Mesodermal cell (in vitro differentiated cells): ENCODE results near the gene POFUT2.

Experiments used
- H3K27ac ChIP-seq: 2 replicates; pipeline ENCODE4 v1.7.0; 2013; ENCODE audit warnings: mild to moderate bottlenecking, low read depth, low read length, moderate library complexity; ENCODE audit not compliant: severe bottlenecking
- H3K36me3 ChIP-seq: 2 replicates; pipeline ENCODE4 v1.7.1; 2013; ENCODE audit warnings: mild to moderate bottlenecking, low read length, moderate library complexity; ENCODE audit not compliant: control insufficient read depth, insufficient read depth
- H3K4me1 ChIP-seq: one replicate; pipeline ENCODE4 v1.7.1; 2013; ENCODE audit warnings: mild to moderate bottlenecking, low read length; ENCODE audit not compliant: insufficient read depth, control insufficient read depth, poor library complexity, severe bottlenecking
- H3K4me3 ChIP-seq: 2 replicates; pipeline ENCODE4 v1.7.0; 2013; ENCODE audit warnings: low read length, control low read depth, mild to moderate bottlenecking; ENCODE audit not compliant: insufficient read depth, poor library complexity, severe bottlenecking; ENCODE audit errors: extremely low read depth
- H3K9me3 ChIP-seq: 2 replicates; pipeline ENCODE4 v1.7.1; 2013; ENCODE audit warnings: mild to moderate bottlenecking, low read length, moderate library complexity; ENCODE audit not compliant: control insufficient read depth
- WGBS, 2 experiments: methylation state at CpG; one replicate each; pipeline ENCODE4 v1.1.5; 2013; ENCODE audit warnings: missing lambda C conversion rate in 2 of 2; ENCODE audit not compliant: insufficient coverage in 2 of 2; 5-methylcytosine and 5-hydroxymethylcytosine counted together

Gene POFUT2

DNA sequence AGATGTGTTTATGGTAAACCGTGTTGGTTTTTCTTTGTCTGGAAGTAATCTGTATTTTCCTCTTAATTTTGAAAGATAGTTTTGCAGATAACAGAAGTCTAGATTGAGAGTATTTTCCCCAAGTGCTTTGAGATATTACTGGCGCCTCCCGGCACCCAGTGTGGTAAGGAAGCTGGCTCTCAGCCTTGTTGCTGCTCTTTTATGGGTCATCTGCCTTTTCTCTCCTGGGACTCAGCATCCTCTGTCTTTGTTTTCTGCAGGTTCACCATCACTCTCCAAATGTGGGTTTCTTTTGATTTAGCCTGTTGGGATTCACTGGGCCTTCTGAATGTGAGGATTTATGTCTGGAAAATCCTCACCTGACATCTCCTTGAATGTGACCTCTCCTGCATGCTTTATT lies 37.4 kb downstream of the POFUT2 start:
- WGBS, 2 experiments = 89 to 93% methylated on average over 2 to 3 of the region's 3 CpGs
- Histone ChIP-seq H3K9me3 (no peaks in the 10 kb centered on the region), H3K36me3 (no peaks in the 10 kb centered on the region), H3K4me3 (no peak overlapping the region), H3K4me1 (peaks cover 14% of the 10 kb centered on the region), H3K27ac (no peak overlapping the region)

GRCh38 chr21:45249626-45250025 lies 38.1 kb downstream of the POFUT2 start:
- Histone ChIP-seq H3K36me3 (no peaks in the 10 kb centered on the region), H3K4me3 (no peak overlapping the region), H3K4me1 (peaks cover 14% of the 10 kb centered on the region), H3K27ac (no peak overlapping the region), H3K9me3 (peaks cover 3% of the 10 kb centered on the region)
- 96 to 98% methylated on average over 5 to 6 of the region's 6 CpGs for WGBS, 2 experiments

DNA sequence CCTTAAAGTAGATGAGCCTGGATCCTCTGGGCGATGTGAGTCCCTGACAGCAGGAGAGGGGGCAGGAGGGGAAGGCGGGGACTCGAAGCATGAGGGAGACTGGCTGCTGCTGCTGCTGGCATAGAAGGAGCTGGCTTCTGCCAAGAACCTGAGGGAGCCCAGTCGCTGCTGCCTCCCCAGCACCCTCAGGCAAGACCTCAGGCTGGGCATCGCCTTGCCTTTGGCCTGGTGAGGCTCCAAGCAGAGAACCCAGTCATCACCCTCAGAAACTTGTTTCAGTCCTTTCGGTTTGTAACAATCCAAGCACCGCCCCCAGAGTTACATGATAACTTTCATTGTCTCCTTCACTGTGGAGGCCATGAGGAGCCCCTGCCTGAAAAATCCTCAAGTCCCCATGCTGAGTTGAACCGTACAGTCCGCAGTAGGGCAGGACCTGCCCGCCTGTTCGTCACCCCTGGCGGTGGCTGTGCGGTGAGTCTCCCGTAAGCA lies 38.8 kb downstream of the POFUT2 start:
- no peak overlapping the region for H3K27ac ChIP-seq
- peaks cover 10% of the 10 kb centered on the region for H3K9me3 ChIP-seq
- H3K4me1 ChIP-seq = peaks cover 14% of the 10 kb centered on the region
- 43 to 67% methylated on average over 6 to 10 of the region's 14 CpGs for WGBS, 2 experiments
- no peaks in the 10 kb centered on the region for H3K36me3 ChIP-seq
- no peak overlapping the region for H3K4me3 ChIP-seq

GRCh38 chr21:45248301-45248892 lies 39.3 kb downstream of the POFUT2 start:
- H3K9me3 ChIP-seq = peaks cover 15% of the 10 kb centered on the region
- H3K4me3 ChIP-seq = no peak overlapping the region
- H3K4me1 ChIP-seq = peaks cover 8% of the 10 kb centered on the region
- 50 to 65% methylated on average over 10 to 13 of the region's 13 CpGs for WGBS, 2 experiments
- no peaks in the 10 kb centered on the region for H3K36me3 ChIP-seq
- no peak overlapping the region for H3K27ac ChIP-seq

DNA sequence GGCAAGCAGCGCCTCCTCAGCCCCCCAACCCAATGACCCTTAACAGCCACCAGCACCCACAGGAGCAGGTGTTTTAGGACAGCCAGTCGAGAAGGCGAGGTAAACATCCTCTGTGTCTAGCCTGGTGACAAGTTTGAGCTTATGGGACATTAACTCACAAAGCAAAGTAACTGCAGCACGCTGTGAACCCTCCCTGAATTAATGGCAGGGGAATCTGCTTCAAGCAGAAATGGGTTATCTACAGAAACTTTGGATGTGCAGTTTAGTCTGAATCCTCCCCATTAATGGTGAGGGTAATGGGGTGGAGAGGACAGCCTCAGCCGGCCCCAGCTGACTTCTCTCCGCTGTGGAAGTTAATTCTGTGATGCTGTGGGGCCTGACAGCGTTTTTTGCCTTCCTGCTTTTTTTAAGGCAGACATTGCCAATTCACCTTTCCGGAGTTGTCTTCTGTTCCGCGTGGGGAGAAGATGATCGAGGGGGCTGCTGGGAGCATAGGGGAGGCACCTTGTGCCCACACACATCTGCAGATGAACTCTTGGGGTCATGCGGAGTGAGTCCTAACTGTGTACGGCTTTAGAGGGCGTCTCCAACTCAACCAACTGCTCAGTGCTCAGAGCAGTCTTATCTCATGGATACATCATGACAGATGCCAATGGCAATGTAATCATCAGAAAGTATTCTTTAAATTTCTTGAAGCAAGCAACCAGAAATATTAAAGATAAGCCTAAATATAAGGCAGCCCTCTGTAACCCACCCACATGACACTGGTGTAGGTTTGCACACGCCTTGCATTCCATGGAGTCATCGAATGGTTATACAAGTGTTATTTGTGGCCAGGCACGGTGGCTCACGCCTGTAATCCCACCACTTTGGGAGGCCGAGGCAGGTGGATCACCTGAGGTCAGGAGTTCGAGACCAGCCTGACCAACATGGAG lies 41.0 kb downstream of the POFUT2 start:
- 81 to 82% methylated on average over 10 to 12 of the region's 20 CpGs for WGBS, 2 experiments

GRCh38 chr21:45244799-45245340 lies 42.8 kb downstream of the POFUT2 start:
- H3K9me3 ChIP-seq = peaks cover 22% of the 10 kb centered on the region
- no peak overlapping the region for H3K4me3 ChIP-seq
- H3K27ac ChIP-seq = no peak overlapping the region
- H3K36me3 ChIP-seq = no peaks in the 10 kb centered on the region
- no peaks in the 10 kb centered on the region for H3K4me1 ChIP-seq
- 79 to 83% methylated on average over 7 to 8 of the region's 8 CpGs for WGBS, 2 experiments

More for the DNA sequence above, 41.0 kb downstream of the POFUT2 start:
- peaks cover 22% of the 10 kb centered on the region for H3K9me3 ChIP-seq
- H3K36me3 ChIP-seq = no peaks in the 10 kb centered on the region
- H3K4me3 ChIP-seq = no peak overlapping the region
- no peaks in the 10 kb centered on the region for H3K4me1 ChIP-seq
- no peak overlapping the region for H3K27ac ChIP-seq

DNA sequence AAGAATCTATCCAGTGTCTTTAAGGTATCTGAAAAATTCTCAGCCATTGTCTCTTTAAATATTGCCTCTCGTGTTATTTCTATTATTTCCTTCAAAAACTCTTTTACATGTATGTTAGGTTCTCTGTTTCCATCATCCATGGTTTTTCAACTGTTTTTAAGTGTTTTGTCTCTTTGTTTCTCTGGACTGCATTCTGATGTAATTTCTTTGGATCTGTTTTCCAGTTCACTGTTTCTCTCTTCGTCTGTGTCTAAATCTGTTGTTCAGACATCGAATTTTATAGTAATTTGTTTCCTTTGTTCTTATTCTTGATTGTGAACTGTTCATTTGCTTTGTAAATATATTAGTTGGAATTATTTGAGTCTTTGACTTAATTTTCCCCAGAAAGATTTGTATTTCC lies 44.1 kb downstream of the POFUT2 start:
- 38 to 60% methylated on average over 1 of the region's 3 CpGs for WGBS, 2 experiments
- H3K36me3 ChIP-seq = no peaks in the 10 kb centered on the region

DNA sequence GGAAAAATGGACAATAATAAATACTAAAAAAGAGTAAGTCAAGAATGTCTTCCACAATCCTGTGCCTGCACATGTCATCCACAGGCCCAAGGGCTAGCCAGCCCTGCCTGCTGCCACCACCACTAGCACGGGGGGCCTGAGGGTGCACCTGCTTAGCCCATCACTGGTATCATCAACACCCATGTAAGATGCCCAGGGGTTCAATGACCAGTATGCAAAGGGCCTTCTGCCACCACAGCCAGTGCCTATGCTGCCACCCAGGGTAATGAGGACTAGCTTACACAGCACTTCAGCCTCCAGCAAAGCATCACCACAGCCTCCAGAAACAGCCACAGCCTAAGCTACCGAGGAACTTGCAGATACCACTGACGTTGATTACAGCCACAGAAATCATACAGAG lies 46.3 kb downstream of the POFUT2 start:
- Histone ChIP-seq H3K9me3 (peaks cover 22% of the 10 kb centered on the region), H3K36me3 (no peaks in the 10 kb centered on the region), H3K4me1 (no peaks in the 10 kb centered on the region), H3K4me3 (no peak overlapping the region), H3K27ac (no peak overlapping the region)
- WGBS, 2 experiments = 83 to 91% methylated on average over 3 of the region's 3 CpGs

More for the DNA sequence above, 44.1 kb downstream of the POFUT2 start:
- H3K27ac ChIP-seq = no peak overlapping the region
- H3K4me1 ChIP-seq = no peaks in the 10 kb centered on the region
- peaks cover 22% of the 10 kb centered on the region for H3K9me3 ChIP-seq
- no peak overlapping the region for H3K4me3 ChIP-seq

GRCh38 chr21:45237401-45237800 lies 50.3 kb downstream of the POFUT2 start:
- peaks cover 3% of the 10 kb centered on the region for H3K9me3 ChIP-seq
- WGBS, 2 experiments = 91 to 92% methylated on average over 6 of the region's 7 CpGs

DNA sequence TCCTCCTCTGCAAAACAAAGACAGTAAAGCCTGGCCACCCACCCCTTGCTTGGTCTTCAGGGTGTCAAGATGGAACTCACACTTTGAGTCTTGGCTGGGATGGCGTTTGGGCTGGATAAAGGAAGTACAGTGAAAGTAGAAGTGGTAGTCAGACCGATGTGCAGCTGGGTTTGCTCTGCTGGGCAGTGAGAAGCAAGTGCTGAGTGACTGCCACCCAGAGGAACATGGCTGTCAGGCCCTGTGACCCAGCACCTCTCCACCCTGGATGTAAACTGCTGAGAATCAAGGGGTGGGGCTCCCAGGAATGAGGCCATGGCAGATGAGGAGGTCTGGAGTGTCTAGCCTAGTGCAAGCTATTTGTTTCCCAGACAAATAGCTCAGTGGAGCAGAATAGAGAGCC lies 51.2 kb downstream of the POFUT2 start:
- Histone ChIP-seq H3K9me3 (no peaks in the 10 kb centered on the region), H3K36me3 (no peaks in the 10 kb centered on the region), H3K4me3 (no peak overlapping the region), H3K4me1 (no peaks in the 10 kb centered on the region), H3K27ac (no peak overlapping the region)
- WGBS, 2 experiments = 83% methylated on average over 1 to 2 of the region's 2 CpGs

More at GRCh38 chr21:45237401-45237800, 50.3 kb downstream of the POFUT2 start:
- Histone ChIP-seq H3K4me3 (no peak overlapping the region), H3K36me3 (no peaks in the 10 kb centered on the region), H3K27ac (no peak overlapping the region), H3K4me1 (no peaks in the 10 kb centered on the region)
